HG03064 (cell line): ENCODE results near the gene MEX3D.
A peak's percentile ranks its signal among the peaks of the same experiment; 100 is the strongest.

ENCODE experiments used
- ATAC-seq: cut with Tn5 transposase; IDR thresholded peaks from one replicate; pipeline ENCODE4 v1.9.1; 2021; ENCODE audit warnings: low read depth; ENCODE audit not compliant: unreplicated experiment

The MEX3D gene

GRCh38 chr19:1568320-1569019, at the start of gene MEX3D:
TSS of gene MEX3D (minus strand) at chr19:1568325. CDS start at chr19:1568058, 267 bp downstream.
- ATAC-seq, result no peak

GRCh38 chr19:1616875-1617274, 48.8 kb upstream of the MEX3D start:
- ATAC-seq, result no peak

DNA sequence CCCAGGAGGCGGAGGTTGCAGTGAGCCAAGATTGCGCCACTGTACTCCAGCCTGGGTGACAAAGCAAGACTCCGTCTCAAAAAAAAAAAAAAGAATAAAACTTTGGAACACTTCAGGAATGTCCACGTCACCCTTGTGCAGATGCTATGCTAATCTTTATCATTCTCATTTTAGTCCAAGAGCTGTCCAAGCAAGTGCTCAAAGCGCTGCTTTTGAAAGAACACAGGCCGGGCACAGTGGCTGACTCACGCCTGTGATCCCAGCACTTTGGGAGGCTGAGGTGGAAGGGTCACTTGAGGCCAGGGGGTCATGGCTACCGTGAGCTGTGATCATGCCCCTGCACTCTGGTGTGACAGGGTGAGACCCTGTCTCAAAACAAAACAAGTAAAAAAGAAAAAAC, 48.3 kb upstream of the MEX3D start:
- ATAC-seq, result no peak

DNA sequence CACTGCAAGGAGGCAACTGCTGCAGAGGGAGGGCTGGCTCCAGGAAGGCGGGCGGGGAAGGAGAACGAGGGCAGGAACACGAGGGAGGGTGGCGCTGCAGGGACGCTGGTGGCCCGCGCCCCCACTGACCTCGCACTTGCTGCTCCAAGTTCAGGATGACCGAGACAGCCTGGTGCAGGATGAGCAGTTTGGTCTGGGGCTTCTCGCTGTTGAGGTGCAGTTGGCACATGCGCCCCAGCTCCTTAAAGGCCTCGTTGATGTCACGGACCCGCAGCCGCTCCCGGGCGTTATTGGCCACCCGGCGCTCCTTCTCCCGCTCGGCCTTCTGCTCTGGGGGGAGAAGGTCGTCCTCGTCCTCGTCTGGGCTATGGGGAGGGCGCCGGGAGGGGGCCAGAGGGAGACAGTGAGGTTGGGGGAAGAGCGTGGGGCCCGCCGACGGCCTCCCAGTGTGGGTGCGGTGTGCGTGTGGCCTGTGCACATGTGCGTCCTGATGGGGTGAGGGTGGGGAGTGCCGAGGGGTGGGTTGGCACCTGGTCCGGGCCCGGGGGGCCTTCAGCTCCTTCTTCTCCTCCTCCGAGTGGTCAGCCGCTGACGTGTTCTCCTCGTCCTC, 47.1 kb upstream of the MEX3D start:
- ATAC-seq, result no peak

DNA sequence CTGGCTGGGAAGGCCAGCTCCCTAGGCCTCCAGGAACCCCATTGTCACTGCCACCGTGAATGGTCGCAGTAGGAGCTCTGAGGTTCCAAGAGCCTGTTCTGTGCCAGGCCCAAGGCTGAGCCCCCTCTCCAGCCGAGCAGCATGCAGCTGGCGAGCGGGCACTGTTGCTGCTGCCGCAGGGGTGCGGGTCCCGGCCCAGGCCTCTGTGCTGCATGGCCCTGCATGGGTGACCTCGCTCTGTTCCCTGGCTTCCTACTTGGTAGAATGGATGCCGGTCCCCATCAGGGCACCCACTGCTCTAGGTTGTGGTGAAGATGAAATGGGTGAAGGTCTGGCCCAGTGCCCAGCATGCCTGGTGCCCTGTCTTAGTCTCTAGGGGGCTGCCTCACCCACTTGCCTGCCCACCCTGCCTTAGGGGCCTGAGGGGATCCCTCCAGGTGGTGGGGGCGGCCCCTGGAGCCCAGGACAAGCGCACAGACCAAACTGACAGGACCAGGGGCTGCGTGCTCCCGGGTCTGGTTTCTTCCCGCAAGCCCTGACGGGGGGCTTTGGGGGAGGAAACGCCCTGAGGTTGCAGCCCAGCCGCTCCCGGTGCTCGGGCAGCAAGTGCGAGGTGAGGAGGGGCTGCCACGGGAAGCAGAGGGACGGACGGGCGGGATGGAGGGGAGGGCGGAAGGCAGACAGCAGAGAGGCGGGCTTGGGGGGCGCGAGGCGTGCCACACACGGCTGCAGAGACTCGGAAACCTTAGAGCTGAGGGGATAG, 45.9 kb upstream of the MEX3D start:
- no peak for ATAC-seq

DNA sequence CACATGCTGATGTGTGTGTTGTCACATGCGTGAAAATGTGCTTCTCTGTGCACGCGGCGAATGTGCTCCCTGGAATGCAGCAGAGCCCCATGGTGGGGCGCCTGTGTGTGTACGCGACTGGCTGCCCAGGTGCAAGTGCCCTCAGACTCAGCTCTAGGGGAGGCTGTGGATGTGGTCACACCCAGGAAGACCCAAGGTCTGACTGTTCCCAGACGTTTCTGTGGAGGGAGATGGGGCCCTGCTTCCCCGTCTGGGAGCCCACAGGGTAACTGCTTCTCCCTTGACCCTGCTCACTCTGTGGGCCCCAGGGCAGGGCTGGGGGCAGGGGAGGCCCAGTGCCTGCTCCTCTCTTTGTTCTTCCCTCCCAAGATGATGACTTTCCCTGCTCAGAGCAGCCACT, 45.0 kb upstream of the MEX3D start:
- no peak for ATAC-seq

DNA sequence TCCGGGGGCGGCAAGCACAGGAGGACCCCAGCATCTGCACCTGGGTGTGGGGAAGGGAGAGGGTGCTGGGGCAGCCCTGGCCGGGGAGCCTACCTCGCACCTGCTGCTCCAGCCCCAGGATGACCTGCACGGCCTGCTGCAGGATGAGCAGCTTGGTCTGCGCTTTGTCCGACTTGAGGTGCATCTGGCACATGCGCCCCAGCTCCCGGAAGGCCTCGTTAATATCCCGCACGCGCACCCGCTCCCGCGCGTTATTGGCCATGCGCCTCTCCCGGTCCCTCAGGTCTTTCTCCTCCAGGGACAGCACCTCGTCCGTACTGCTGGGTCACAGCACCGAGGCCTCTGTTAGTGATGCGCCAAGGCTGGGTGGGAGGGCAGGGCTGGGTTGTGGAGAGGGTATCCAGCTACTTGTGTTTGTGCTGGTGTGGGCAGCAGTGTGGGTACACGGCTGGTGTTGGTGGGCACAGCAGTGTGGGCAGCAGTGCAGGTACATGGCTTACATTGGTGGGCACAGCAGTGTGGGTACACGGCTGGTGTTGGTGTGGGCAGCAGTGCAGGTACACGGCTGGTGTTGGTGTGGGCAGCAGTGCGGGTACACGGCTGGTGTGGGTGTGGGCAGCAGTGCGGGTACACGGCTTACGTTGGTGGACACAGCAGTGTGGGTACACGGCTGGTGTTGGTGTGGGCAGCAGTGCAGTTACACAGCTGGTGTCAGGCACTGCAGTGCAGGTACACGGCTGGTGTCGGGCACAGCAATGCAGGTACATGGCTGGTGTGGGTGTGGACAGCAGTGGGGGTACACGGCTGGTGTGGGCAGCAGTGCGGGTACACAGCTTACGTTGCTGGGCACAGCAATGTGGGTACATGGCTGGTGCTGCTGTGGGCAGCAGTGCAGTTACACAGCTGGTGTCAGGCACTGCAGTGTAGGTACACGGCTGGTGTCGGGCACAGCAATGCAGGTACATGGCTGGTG, 44.3 kb upstream of the MEX3D start:
- ATAC-seq, result no peak

GRCh38 chr19:1611353-1611752, 43.2 kb upstream of the MEX3D start:
- ATAC-seq, result no peak

- ATAC-seq, result no peak
These were observed 42.5 kb upstream of the MEX3D start for GRCh38 chr19:1610579-1610978.

DNA sequence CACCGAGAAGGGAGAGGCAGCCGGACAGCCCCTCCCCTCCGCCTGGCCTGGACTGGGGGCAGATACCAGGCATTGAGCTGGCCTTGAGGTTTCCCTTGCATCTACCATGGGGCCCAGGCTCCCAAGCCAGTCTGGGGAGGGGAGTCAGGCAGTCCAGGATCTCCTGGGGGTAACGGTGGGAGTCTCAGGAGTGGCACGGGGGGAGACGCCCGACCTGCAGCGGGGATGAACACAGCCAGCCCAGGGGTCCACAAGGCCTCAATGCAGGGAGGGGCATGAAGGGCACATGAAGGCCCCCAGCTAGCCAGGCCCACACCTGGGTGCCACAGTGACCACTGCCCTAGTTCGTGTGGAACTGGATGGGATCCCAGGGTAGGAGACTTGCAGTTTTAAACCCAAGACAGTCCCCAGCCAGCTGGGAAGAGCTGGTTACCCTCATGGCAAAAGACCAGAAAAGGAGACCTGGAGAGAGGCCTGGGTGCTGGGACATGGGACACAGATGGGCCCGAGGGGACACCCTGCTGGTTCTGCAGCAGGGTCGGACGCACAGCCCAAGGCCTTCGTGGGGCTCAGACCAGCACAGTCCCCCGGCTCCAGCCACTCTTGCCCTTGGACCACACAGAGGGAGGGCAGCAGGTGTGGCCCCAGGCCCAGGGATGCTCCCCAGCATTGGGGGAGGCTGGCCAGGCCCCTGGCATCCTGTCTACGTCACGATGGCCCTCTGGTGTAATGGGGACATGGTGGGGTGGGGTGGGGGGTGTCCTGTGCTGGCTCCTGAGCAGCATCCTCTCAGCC, 41.8 kb upstream of the MEX3D start:
- no peak for ATAC-seq

DNA sequence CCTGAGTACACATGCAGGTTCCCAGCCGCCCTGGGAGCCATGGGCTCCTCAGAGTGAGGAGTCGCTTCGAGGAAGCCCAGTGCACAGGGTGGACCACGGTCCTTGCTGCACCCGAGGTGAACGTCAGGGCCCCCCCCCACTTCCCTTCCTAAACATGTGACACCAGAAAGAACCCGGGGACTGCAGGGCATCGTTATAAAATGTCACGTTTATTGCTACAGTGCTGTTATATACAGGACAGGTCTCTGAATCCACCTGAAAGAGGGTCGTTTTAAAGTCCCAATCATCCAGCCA, 40.9 kb upstream of the MEX3D start:
- no peak for ATAC-seq

DNA sequence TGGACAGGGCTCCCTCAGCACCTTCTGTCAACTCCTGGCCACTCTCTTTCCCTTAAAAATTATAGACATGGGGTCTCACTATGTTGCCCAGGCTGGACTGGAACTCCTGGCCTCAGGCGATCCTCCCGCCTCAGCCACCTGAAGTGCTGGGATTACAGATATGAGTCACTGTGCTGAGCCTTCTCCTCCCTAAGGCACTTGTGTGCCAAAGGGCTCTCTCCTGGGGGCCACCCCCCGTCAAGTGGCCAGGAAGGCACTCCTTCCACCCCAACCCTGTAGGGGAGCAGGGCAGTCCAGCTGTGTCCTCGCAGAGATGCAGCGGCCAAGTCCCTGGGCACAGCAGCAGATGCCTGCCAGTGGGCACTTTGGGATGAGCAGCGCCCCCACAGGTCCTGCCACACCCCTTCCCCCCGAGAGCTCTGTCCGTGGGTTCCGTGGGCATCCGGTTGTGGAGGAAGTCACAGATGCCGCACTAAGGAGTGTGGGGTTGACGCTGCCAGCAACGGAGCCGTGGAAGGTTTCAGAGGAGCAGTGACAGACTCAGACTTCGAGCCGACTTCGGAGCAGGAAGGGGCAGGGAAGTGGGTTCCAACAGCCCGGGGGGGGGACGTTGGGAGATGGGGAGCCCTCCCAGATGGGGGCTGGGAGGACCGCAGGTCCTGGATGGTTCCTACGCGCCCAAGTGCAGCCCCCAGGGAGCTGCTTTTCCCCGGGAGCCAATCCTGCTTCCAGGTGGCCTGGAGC, 40.4 kb upstream of the MEX3D start:
- no peak for ATAC-seq

- no peak for ATAC-seq
These were observed 38.1 kb upstream of the MEX3D start for GRCh38 chr19:1606138-1606651.

DNA sequence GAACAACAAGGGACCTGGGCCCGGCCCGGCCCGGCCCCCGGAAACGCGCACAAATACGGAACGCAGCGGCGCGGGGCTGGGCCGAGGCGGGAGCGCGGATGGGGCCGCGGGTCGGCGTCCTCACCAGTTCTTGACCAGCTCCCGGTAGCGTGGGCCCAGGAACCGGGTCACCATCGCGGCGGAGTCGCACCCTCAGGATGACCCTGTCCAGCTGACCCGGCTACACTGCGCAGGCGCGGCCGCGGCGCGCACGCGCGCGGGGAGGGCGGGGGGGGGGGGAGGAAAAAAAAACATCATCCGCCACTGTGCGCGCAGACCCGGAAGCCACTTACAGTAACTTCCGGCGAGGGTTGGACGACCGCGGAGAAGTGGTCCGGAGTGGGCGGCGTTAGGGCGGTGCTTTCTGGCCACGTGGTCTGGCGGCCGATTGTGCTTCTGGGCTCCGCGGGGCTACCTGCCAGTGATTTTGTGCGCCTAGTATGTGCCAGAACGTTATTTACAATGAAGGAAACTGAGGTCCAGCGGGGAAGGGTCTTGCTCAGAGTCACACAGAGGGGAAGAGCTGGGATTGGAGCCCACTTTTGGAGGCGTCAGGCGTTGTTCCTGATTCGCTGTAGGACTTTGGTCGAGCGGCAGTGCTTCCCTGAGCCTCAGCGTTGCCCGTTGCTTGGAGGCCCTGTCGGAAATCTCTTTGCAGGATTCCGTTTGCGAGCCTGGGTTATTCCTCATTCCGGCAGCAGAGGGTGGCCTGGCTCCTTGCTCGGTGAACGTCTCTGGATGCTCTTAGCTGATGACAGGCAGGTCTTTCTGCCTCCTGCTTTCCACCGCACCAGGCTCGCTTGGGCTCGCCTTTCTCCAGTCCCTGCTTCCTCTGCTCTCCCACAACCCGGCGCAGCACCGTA, 37.4 kb upstream of the MEX3D start, which contains the start of gene UQCR11:
TSS of gene UQCR11 (minus strand) at position 227 of the 902 bp plus-strand sequence. CDS start at position 174, 53 bp downstream.
- peak; percentile 66 for ATAC-seq

DNA sequence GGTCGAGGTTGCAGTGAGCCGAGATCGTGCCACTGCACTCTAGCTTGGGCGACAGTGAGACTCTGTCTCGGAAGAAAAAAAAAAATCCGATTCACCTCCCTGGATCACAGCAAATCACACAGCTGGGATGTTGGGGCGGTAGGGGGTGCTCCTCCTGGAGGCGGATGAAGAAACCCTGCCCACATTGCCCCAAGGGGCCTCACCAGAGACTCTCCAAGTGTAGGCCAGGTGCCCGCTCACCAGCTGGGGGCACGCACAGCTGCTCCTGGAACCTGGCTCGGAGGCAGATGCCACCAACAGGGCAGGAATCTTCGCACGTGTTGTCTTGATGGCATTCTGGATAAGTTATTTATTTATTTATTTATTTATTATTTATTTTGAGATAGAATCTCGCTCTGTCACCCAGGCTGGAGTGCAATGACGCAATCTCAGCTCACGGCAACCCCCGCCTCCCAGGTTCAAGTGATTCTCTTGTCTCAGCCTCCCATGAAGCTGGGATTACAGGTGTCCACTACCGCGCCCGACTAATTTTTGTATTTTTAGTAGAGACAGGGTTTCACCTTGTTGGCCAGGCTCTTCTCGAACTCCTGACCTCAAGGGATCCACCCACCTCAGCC, 34.1 kb upstream of the MEX3D start:
- ATAC-seq, result no peak

- no peak for ATAC-seq
These were observed 33.5 kb upstream of the MEX3D start for GRCh38 chr19:1601613-1602064.

DNA sequence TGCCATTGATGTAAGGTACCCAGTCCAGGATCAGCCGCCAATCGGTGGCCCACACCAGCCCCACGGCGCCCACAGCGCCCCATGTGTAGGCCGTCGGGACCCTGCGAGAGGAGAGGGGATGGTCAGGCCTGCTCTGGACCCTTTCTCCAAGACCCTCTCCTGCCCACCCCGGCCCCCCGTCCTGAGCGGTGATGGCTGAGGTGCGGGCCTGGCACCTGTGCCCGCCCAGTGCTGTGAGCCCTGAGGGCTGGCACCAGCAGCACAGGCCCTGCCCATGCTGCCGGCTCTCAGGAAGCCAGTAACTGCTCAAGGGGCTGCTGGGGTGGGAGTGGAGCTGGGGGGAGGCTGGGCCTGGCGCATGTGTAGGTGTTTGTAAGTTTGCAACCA, 31.3 kb upstream of the MEX3D start:
- ATAC-seq, result no peak
